ENCODE measurements around the gene AGAP1.

DNA sequence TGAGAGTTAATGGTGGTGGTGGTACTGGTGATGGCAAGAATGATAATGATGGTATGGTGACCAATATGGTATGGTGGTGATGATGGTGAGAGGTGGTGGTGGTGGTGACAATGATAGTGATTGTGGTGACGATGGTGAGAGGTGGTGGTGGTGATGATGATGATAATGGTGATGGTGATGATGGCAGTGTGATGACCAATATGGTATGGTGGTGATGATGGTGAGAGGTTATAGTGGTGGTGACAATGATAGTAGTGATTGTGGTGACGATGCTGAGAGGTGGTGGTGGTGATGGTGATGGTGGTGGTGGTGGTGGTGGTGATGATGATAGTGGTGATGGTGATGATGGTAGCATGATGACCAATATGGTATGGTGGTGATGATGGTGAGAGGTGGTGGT, 505.2 kb downstream of the AGAP1 start:
- TF ChIP-seq POLR2AphosphoS5 (IDR thresholded peaks at IDR 0.05) (no peak), POLR2A (IDR thresholded peaks at IDR 0.05) (no peak)
- TF ChIP-seq, protein P1, sequence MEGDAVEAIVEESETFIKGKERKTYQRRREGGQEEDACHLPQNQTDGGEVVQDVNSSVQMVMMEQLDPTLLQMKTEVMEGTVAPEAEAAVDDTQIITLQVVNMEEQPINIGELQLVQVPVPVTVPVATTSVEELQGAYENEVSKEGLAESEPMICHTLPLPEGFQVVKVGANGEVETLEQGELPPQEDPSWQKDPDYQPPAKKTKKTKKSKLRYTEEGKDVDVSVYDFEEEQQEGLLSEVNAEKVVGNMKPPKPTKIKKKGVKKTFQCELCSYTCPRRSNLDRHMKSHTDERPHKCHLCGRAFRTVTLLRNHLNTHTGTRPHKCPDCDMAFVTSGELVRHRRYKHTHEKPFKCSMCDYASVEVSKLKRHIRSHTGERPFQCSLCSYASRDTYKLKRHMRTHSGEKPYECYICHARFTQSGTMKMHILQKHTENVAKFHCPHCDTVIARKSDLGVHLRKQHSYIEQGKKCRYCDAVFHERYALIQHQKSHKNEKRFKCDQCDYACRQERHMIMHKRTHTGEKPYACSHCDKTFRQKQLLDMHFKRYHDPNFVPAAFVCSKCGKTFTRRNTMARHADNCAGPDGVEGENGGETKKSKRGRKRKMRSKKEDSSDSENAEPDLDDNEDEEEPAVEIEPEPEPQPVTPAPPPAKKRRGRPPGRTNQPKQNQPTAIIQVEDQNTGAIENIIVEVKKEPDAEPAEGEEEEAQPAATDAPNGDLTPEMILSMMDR (IDR thresholded peaks at IDR 0.05), result no peak
